ENCODE measurements around the gene PTGDS. TPM values are rescaled to one million over a fixed set of nuclear protein-coding genes. Genes with fewer than 3 reads are reported as not detected.
A peak's percentile ranks its signal among the peaks of the same experiment; 100 is the strongest.

PTGDS gene
- polyA plus RNA-seq, 1 donor from 2014 or later: not detected

- Mint-ChIP-seq H3K27me3 (peaks cover 3% of the 10 kb centered on the region), H3K9me3 (no peaks in the 10 kb centered on the region), H3K36me3 (no peaks in the 10 kb centered on the region), H3K4me1 (peaks cover 0 to 5% (median 2%) of the 10 kb centered on the region in 3 donors), H3K27ac (peak overlapping the region in 1 of 3 donors; percentile 84), H3K4me3 (peak overlapping the region in 1 of 4 donors; percentile 60)
These were observed 16.9 kb upstream of the PTGDS start for GRCh38 chr9:136960212-136960937.

DNA sequence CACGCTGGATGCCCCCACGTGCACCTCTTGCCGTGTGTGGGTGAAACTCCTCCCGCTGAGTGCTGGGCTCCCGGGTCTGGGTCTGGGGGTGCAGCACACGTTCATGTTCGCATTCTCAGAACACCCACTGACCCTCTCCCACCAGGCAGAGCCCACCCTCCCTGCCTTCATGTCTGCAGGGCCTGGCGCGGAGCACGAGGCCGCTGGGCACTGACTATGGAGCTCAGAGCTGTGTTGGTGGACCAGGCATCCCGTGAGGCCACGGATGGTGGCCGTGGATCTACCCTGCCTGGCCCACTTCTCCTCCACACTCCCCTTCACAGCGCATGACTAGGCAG lies 16.4 kb upstream of the PTGDS start:
- Mint-ChIP-seq H3K4me1 (peaks cover 4 to 9% (median 5%) of the 10 kb centered on the region in 3 donors), H3K4me3 (no peak overlapping the region), H3K27ac (no peak overlapping the region), H3K27me3 (peaks cover 7% of the 10 kb centered on the region), H3K36me3 (no peaks in the 10 kb centered on the region), H3K9me3 (no peaks in the 10 kb centered on the region)

- H3K27ac Mint-ChIP-seq: no peak overlapping the region
- peaks cover 5 to 15% (median 6%) of the 10 kb centered on the region in 3 donors for H3K4me1 Mint-ChIP-seq
- peaks cover 11% of the 10 kb centered on the region for H3K27me3 Mint-ChIP-seq
- no peaks in the 10 kb centered on the region for H3K9me3 Mint-ChIP-seq
- no peaks in the 10 kb centered on the region for H3K36me3 Mint-ChIP-seq
- H3K4me3 Mint-ChIP-seq: no peak overlapping the region
These were observed 15.8 kb upstream of the PTGDS start for GRCh38 chr9:136961279-136962065.

GRCh38 chr9:136962163-136962562 lies 15.1 kb upstream of the PTGDS start:
- Mint-ChIP-seq H3K27ac (no peak overlapping the region), H3K4me1 (peaks cover 5 to 15% (median 6%) of the 10 kb centered on the region in 3 donors), H3K4me3 (no peak overlapping the region), H3K9me3 (no peaks in the 10 kb centered on the region), H3K36me3 (no peaks in the 10 kb centered on the region), H3K27me3 (peaks cover 11% of the 10 kb centered on the region)

- H3K9me3 Mint-ChIP-seq: no peaks in the 10 kb centered on the region
- peaks cover 11% of the 10 kb centered on the region for H3K27me3 Mint-ChIP-seq
- H3K36me3 Mint-ChIP-seq: no peaks in the 10 kb centered on the region
- no peak overlapping the region for H3K4me3 Mint-ChIP-seq
- H3K27ac Mint-ChIP-seq: peak overlapping the region in 1 of 3 donors; percentile 53
- H3K4me1 Mint-ChIP-seq: peaks cover 5 to 15% (median 6%) of the 10 kb centered on the region in 3 donors
These were observed 14.5 kb upstream of the PTGDS start for GRCh38 chr9:136962701-136963248.

DNA sequence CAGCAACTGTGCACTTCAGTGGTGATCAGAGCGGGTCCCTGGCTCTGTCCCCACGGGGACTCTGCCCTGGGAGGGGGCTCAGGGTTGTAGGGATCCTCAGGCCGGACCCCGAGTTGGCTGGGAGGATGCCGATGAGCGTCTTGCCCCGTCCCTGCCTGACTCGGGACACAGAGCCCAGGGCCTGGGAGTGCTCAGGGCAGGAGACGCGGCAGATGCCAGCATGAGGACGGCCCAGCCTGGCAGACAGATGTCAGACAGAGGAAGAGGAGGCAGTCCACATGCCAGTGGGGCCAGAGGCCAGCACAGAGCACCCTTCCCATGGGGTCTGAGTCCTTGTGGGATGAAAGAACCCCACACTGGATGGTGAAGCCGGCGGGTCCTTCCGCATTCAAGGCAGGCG lies 14.0 kb upstream of the PTGDS start:
- Mint-ChIP-seq H3K27ac (no peak overlapping the region), H3K4me3 (no peak overlapping the region), H3K9me3 (no peaks in the 10 kb centered on the region), H3K4me1 (peaks cover 5 to 15% (median 6%) of the 10 kb centered on the region in 3 donors), H3K27me3 (peaks cover 11% of the 10 kb centered on the region), H3K36me3 (no peaks in the 10 kb centered on the region)

- Mint-ChIP-seq H3K27me3 (peaks cover 9% of the 10 kb centered on the region), H3K9me3 (no peaks in the 10 kb centered on the region), H3K4me3 (no peak overlapping the region), H3K27ac (no peak overlapping the region), H3K36me3 (no peaks in the 10 kb centered on the region), H3K4me1 (peaks cover 5 to 15% (median 6%) of the 10 kb centered on the region in 3 donors)
These were observed 13.6 kb upstream of the PTGDS start for GRCh38 chr9:136963751-136964150.

GRCh38 chr9:136964171-136964689 lies 13.1 kb upstream of the PTGDS start:
- Mint-ChIP-seq H3K4me1 (peaks cover 5 to 15% (median 6%) of the 10 kb centered on the region in 3 donors), H3K4me3 (peak overlapping the region in 1 of 4 donors; percentile 71), H3K27me3 (peaks cover 9% of the 10 kb centered on the region), H3K36me3 (no peaks in the 10 kb centered on the region), H3K9me3 (no peaks in the 10 kb centered on the region), H3K27ac (no peak overlapping the region)

GRCh38 chr9:136964833-136965422 lies 12.4 kb upstream of the PTGDS start:
- Mint-ChIP-seq H3K4me3 (peak overlapping the region in 1 of 4 donors; percentile 71), H3K27ac (peak overlapping the region in 1 of 3 donors; percentile 14)

GRCh38 chr9:136965771-136966484 lies 11.4 kb upstream of the PTGDS start:
- no peaks in the 10 kb centered on the region for H3K36me3 Mint-ChIP-seq
- H3K9me3 Mint-ChIP-seq: no peaks in the 10 kb centered on the region
- peaks cover 9% of the 10 kb centered on the region for H3K27me3 Mint-ChIP-seq
- H3K27ac Mint-ChIP-seq: peak overlapping the region; percentile 46 to 94 (median 80)
- H3K4me3 Mint-ChIP-seq: peak overlapping the region; percentile 76 to 92 (median 84)
- H3K4me1 Mint-ChIP-seq: peaks cover 5 to 15% (median 6%) of the 10 kb centered on the region in 3 donors

More at GRCh38 chr9:136964833-136965422, 12.4 kb upstream of the PTGDS start:
- no peaks in the 10 kb centered on the region for H3K36me3 Mint-ChIP-seq
- H3K9me3 Mint-ChIP-seq: no peaks in the 10 kb centered on the region
- peaks cover 9% of the 10 kb centered on the region for H3K27me3 Mint-ChIP-seq
- H3K4me1 Mint-ChIP-seq: peaks cover 5 to 15% (median 6%) of the 10 kb centered on the region in 3 donors

GRCh38 chr9:136968333-136969127 lies 8.8 kb upstream of the PTGDS start:
- peaks cover 9% of the 10 kb centered on the region for H3K27me3 Mint-ChIP-seq
- no peaks in the 10 kb centered on the region for H3K9me3 Mint-ChIP-seq
- H3K36me3 Mint-ChIP-seq: no peaks in the 10 kb centered on the region
- peaks cover 5 to 15% (median 6%) of the 10 kb centered on the region in 3 donors for H3K4me1 Mint-ChIP-seq
- no peak overlapping the region for H3K27ac Mint-ChIP-seq
- H3K4me3 Mint-ChIP-seq: no peak overlapping the region

DNA sequence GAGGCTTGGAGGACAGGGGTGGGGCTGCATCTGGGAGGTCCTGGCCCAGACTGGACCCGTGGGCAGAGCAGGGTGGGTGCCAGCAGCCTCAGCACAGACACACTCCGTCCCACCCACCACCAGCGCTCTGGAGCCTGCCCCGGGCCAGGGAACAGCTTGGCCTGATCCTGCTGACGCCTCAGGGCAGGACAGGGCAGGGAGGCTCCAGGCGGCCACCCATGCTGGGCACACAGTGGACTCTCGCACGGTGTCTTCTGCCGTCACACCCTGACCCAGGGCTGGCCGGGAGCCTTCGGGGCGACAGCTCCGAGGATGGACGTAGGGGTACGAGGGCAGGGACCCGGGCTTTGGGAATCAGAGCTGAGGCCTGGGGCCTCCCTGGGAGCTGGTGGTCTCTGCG lies 8.2 kb upstream of the PTGDS start:
- peaks cover 5 to 15% (median 6%) of the 10 kb centered on the region in 3 donors for H3K4me1 Mint-ChIP-seq
- no peak overlapping the region for H3K27ac Mint-ChIP-seq
- H3K9me3 Mint-ChIP-seq: no peaks in the 10 kb centered on the region
- no peak overlapping the region for H3K4me3 Mint-ChIP-seq
- H3K36me3 Mint-ChIP-seq: no peaks in the 10 kb centered on the region
- peaks cover 9% of the 10 kb centered on the region for H3K27me3 Mint-ChIP-seq

DNA sequence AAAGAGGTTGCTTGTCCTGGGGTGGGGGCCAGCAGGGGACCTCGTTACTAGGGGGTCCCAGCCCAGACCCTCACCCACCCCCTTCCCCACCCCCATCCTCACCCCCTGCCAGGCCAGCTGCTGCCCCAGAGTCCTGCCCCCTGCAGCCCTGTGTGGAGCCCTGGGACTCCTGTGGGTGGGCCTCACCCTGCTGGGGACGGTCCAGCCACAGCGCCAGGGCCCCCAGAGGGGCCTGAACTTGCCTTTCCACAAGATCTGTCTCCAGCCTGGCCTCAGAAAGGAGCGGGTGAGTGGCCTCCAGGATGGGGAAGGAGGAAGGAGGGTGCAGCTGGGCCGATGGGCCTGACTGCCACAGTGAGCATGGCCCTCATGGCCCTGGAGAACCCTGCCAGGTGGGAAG lies 7.5 kb upstream of the PTGDS start:
- H3K4me1 Mint-ChIP-seq: peaks cover 3 to 12% (median 6%) of the 10 kb centered on the region in 3 donors
- no peaks in the 10 kb centered on the region for H3K9me3 Mint-ChIP-seq

More for the DNA sequence above, 7.5 kb upstream of the PTGDS start:
- H3K36me3 Mint-ChIP-seq: no peaks in the 10 kb centered on the region
- H3K27me3 Mint-ChIP-seq: peaks cover 9% of the 10 kb centered on the region
- peak overlapping the region in 1 of 4 donors; percentile 65 for H3K4me3 Mint-ChIP-seq
- peak overlapping the region in 1 of 3 donors; percentile 47 for H3K27ac Mint-ChIP-seq
